A204.1 (cell line): ENCODE data around the gene SHFL.

Source experiments
- FAIRE-seq: peaks from 2 replicates; lab custom pipeline; 2012; peaks lifted over from hg19 to GRCh38; lab: Jason Lieb, UNC

SHFL gene

DNA sequence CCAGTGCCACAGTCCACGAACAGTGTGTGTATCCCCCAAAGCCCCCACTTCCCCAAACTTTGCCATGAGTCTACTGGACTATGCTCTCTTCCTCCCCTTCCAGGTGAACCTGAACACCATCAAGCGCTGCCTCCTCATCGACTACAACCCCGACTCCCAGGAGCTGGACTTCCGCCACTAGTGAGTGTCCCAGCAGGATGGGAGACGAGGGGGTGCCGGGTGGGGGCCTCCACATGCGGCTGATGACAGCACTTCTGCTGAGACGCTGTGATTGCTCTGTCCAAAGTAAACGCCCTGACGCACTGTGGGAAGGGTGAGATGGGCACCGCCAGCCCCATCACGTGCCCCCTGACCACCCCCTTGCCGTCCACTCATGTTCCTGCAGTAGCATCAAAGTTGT, 23.4 kb downstream of the SHFL start:
- FAIRE-seq: no peak

DNA sequence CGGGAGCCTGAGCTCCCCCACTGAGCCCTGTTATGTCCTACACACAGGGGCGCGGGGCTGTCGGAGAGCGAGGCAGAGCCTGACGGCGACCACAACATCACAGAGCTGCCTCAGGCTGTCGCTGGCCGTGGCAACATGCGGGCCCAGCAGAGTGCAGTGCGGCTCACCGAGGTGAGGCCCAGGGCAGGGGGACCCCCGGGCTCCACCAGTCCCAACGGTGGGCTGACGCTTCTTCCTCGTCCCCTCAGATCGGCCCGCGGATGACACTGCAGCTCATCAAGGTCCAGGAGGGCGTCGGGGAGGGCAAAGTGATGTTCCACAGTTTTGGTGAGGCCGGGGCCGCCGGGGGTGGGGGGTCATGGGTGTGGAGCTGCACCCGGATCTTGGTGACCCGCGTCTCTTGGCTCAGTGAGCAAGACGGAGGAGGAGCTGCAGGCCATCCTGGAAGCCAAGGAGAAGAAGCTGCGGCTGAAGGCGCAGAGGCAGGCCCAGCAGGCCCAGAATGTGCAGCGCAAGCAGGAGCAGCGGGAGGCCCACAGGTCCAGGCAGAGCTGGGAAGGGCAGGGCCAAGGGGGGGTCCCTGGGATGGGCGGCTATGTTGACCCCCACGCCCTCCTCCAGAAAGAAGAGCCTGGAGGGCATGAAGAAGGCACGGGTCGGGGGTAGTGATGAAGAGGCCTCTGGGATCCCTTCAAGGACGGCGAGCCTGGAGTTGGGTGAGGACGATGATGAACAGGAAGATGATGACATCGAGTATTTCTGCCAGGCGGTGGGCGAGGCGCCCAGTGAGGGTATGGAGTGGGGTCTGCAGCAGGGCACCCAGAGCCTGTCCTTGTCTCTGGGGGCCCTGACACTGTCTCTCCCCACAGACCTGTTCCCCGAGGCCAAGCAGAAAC, 24.2 kb downstream of the SHFL start:
- no peak for FAIRE-seq

DNA sequence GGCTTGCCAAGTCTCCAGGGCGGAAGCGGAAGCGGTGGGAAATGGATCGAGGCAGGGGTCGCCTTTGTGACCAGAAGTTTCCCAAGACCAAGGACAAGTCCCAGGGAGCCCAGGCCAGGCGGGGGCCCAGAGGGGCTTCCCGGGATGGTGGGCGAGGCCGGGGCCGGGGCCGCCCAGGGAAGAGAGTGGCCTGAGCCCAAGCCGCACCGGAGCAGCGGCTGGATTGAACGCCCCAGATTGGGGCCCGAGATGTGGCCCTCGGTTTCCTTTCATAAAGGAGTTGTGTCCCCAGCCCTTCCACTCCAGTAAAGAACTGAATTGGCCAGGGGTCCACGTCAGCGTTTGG, 24.8 kb downstream of the SHFL start:
- no peak for FAIRE-seq

DNA sequence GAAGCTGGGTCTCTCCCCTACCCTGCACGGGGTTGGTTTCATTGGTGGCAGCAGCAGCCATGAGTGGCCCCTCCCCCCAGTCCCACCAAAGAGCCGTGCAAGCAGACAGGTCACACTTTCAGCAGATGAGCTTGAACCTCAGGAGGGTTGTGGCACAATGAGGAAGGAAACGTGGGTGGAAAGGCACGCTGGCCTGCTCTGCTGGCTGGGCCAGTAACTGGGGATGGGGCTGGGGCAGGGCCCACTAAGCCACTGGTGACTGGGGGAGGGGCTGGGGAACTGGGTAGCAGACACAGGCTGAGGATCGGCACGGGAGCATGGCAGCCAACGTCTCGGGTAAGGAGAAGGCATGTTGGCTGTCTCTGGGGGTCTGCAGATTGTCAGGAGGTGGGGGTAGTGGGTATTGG, 25.3 kb downstream of the SHFL start, which contains the start of gene P2RY11:
P2RY11 (plus strand) TSS at position 289 of the 407 bp plus-strand sequence; CDS start at position 318, 29 bp downstream.
- no peak for FAIRE-seq

DNA sequence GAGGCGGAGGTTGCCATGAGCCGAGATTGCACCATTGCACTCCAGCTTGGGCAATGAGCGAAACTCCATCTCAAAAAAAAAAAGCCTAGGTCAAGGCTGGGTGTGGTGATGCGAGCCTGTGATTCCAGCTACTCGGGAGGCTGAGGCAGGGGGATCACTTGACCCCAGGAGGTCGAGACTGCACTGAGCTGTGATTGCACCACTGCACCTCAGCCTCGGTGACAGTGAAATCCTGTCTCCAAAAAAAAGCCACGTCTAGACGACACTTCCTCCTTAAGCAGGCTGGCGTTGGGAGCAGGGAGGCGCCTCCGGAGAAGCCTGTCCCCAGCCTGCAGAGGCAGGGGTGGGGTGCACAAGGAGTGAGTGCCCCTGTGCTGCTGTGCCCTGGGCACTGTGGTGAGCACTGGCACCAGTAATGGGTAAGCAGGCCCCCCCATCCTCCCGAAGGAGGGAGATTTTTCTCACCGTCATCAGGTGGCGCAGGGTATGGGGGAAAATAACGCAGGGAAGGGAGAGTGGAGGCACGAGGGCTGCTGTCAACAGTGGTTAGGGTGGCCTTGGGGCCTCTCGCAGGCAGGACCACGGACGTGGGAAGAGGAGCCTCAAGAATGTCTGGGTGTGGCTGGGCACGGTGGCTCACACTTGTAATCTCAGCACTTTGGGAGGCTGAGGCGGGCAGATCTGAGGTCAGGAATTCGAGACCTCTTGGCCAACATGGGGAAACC, 26.1 kb downstream of the SHFL start:
- no peak for FAIRE-seq

DNA sequence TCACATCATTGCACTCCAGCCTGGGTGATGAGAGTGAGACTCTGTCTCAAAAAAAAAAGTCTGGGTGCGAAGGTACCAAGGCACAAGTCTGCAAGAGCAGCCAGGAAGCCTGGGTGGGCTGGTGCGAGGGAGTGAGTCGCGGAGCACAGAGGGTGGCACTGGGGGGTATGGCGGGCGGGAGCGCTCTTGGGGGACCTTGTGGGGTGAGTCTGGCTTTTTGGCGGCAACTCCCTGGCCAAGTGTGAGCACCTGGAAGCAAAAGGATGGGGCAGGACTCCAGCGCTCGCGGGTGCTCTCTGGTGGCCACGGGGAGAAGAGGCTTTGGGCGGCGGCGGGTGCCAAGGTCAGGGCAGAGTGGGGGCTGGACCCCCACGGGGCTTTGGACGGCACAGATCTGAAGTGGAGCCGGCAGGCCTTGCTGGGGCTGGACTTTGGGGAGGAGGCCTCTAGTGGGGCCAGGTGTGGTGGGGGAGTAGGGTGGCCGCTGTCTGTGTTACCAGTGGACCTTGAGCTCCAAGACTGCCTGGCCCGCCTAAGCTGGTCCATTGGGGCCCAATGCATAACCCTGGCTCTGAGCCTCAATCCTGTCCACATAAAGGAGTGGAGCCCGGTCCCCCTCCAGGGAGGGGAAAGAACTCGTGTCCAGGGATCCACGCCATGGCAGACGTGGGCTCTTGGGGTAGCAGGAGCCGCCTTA, 26.9 kb downstream of the SHFL start:
- no peak for FAIRE-seq

DNA sequence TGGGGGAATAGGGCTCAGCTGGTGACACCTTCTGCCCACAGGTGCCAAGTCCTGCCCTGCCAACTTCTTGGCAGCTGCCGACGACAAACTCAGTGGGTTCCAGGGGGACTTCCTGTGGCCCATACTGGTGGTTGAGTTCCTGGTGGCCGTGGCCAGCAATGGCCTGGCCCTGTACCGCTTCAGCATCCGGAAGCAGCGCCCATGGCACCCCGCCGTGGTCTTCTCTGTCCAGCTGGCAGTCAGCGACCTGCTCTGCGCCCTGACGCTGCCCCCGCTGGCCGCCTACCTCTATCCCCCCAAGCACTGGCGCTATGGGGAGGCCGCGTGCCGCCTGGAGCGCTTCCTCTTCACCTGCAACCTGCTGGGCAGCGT, 27.5 kb downstream of the SHFL start:
- FAIRE-seq: no peak

DNA sequence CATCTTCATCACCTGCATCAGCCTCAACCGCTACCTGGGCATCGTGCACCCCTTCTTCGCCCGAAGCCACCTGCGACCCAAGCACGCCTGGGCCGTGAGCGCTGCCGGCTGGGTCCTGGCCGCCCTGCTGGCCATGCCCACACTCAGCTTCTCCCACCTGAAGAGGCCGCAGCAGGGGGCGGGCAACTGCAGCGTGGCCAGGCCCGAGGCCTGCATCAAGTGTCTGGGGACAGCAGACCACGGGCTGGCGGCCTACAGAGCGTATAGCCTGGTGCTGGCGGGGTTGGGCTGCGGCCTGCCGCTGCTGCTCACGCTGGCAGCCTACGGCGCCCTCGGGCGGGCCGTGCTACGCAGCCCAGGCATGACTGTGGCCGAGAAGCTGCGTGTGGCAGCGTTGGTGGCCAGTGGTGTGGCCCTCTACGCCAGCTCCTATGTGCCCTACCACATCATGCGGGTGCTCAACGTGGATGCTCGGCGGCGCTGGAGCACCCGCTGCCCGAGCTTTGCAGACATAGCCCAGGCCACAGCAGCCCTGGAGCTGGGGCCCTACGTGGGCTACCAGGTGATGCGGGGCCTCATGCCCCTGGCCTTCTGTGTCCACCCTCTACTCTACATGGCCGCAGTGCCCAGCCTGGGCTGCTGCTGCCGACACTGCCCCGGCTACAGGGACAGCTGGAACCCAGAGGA, 28.0 kb downstream of the SHFL start:
- FAIRE-seq: no peak

DNA sequence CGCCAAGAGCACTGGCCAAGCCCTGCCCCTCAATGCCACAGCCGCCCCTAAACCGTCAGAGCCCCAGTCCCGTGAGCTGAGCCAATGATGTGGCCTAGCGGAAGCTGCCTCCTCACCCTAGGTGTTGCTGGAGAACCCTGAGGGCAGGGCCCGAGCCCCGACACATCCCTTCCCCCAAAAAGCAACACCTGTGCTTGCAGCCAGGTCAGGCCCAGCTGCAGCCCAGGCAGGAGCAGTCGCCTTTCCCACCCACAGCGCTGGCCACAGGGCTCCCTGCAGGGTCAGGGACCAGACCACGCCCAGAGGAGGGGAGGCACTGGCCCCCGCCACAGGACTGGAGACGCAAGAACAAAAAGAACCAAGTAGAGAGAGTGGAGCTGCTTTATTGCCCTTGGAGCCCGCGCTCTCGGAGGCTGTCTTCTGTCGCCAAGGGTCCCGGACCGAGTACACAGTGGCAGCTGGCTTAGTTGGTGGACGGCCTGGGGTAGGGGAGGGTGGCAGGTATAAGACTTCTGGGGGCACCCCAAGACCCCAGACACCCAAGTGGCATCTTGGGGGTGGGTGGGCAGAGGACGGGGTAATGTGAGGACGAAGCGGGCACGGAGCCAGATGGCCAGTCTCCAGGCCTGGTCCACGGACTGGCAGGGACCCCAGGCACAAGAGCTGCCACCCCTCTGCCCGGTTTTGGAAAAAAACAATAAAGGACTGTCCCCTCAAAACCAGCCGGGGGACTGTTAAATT, 28.7 kb downstream of the SHFL start:
- FAIRE-seq: no peak

DNA sequence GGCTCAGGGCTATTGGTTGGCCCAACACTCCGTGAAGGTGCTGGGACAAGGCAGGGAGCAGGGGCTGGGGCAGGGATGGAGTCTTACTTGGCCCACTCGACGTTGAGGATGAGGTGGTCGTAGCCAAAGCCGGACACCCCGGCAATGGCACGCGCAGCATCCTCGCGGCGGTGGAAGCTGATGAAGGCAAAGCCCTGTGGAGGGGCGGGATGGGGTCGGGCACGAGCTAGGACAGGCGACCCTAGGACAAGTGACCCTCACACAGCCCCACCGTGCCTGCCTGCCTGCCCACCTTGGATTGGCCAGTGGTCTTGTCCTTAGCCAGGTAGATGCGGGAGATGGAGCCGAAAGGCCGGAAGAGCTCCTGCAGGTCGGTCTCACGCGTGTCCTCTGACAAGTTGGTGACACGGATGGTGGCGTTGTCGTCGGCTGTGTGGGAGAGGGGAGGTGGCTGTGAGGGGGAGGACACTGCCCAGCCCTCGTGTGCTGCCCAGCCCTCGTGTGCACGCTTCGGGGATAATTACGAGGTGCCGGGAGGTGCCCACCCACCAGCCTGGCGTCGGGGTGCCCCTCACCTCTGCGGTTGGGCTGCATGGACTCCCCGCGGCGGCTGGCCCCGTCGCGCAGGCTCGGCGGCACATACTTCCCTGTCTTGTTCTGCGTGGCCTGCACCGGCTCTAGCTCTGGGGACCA, 29.4 kb downstream of the SHFL start:
- no peak for FAIRE-seq

DNA sequence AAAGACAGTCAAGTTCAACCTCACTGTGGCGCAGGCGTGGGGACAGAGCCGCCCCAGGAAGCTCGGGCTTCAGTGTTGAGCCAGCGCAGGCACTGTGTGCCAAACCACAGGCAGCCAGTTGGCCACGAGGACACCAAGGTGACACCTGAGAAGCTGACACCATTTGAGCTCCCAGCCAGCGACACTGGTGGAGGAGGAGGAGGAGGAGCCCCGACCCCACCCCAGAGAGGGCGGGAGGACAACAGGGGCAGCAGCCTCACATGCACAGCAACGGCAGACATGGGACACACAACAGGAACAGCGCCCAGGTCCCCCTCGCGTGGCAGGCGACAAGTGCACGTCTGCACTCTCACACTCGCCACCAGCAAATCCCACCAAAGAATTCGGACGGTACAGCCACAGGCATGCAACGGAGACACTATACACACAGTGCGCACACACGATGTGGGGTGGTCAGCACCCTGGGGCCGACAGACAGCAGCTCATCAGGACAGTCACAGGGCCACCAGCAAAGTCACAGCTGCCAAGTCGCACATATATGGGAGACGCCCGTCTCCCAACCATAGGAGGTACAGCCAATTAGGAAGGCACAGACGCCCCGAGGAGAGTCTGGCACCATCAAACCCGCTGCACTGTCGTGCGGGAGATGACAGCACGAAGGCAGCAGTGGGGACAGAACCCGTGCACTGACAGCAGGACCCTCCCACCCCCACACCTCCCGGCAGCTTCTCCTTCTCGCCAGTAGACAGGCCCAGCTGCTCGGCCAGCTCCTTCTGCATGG, 30.2 kb downstream of the SHFL start:
- FAIRE-seq: no peak

DNA sequence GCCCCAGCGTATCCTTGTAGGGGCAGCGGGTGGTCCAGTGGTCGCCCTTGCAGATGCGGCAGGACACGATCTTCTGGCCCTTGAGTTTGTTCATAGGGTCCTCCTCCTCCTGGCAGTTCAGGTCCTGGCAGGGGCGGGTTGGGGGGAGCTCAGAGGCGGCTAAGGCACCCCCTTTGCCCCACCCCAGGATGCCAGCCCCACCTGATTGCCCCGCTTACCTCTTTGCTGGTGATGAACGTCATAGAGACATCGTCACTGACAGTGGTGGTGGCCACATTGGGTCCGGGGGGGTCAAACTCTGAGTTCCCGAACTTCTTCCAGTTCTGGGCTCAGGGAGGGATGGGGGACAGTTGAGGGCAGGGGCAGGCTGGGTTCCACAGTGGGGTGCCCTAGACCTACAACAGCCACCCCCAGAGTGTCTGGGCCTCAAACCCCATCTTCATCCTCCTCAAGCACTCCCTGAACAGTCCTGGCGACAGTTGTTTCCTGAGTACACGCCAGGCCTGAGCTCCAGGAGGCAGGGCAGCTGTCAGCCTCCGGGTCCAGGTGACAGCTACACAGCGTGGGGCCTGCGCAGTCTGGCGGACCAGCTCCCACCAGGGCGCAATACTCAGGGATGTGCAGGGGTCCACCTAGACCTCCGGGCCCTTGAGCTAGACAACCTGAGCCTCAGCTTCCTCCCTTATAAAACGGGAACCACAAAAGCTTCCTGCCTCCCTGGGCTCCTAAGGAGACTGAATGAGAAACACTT, 30.9 kb downstream of the SHFL start:
- no peak for FAIRE-seq

DNA sequence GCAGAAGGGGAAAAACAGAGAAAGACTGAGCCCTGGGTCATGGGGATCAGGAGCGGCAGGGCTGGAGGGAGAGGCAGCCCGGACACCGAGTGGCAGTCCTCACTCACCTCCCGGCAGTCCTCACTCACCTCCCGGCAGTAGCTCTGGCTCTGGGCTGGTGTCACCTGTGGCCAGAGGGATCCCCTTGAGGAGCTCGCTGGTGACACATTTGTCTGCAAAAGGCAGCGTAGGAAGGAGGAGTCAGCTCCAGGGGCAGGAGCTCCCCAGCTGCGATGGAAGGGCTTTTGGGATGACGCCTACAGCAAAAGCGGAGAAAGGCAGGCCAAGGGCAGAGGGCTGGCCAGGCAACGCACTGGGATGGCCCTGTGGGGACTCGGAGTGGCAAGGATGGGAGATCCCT, 32.8 kb downstream of the SHFL start:
- FAIRE-seq: no peak

DNA sequence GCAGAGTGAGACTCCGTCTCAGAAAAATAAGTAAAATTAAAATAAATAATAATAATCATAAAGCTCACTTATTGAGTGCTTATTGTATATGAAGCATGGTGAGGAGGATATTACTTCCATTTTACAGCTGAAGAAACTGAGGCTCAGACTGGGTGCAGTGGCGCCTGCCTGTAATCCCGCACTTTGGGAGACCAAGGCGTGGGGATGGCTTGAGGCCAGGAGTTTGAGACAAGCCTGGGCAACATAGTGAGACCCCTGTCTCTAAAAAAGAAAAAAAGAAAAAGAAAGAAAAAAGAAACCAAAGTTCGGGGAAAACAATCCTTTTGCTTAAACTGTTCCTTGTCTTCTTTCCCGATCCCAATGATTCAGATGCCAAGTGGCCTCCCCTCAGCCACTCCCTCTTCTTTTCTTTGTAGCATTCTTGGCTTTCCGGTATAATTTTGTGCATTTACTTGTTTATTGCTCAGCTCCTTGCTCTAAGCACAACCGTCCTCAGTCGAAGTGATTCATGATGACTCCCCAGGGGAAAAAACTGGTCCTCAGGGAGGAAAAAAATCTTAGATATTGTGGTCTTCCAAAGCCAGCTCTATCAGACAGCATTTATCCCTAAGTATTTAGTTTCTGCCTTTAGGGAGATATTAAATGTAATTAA, 34.5 kb downstream of the SHFL start:
- no peak for FAIRE-seq

DNA sequence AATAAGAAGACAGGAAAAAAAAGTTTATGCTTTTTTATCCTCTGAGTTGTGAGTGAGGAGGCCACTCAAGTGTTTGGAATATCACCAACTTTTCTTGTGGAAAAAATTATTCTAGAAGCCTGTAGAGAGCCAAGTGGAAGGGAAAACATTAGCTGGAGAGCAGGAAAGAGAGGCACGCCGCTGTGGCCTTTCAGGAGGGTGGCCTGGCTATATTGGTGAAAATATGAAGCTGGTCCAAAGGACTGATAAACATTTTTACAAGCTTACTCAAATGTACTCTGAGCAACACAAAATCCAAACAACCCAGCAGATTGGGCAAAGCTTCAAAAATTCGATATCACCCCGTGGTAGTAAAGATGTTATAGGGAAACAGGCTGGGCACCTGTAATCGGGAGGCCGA, 35.9 kb downstream of the SHFL start:
- no peak for FAIRE-seq

DNA sequence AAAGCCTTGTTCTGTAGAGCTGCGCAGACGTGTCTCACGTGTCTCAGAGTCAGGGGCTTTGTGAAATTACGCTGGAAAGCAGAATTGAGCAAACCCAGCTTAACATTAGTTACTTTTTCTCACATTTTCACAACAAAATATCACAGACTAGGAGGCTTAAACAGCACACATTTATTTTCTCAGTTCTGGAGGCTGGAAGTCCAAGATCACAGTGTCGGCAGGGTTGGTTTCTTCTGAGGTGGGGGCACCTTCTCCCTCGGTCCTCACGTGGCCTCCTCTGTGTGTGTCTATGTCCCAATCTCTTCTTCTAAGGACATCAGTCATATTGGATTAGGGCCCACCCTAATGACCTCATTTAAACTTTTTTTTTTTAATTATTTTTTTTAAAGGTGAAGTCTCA, 38.3 kb downstream of the SHFL start:
- no peak for FAIRE-seq

DNA sequence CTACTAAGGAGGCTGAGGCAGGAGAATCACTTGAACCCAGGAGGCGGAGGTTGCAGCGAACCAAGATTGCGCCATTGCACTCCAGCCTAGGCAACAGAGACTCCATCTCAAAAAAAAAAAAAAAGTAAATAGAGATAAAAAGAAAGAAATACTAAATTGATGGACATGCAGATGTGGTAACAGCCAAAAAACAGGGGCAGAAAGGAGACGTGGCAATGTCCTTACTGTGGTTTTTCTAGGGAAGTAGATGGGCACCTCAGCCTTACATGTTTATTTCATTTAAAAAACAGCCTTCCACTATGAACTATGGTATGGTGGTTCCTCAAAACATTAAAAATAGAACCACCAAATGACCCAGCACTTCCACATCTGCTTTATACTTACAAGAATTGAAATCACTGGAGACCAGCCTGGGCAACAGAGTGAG, 40.1 kb downstream of the SHFL start:
- no peak for FAIRE-seq

DNA sequence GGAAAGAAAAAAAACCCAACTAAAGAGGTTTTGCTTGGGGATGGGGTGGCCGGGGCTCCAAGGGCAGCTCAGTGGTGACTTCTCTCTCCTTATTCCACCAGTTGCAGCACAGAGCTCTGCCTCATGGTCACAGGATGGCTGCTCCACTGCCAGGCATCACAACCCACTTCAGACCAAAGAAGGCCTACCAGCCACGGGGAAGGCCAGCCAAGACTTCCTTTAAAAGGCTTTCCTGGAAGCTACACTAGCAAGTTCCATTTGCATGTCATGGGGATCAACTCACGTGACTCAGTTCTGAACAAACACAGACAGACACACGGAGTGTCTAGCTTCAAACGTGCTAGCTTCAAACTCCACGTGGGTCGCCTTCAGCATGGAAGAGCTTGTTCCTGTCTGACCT, 46.8 kb downstream of the SHFL start:
- FAIRE-seq: no peak

DNA sequence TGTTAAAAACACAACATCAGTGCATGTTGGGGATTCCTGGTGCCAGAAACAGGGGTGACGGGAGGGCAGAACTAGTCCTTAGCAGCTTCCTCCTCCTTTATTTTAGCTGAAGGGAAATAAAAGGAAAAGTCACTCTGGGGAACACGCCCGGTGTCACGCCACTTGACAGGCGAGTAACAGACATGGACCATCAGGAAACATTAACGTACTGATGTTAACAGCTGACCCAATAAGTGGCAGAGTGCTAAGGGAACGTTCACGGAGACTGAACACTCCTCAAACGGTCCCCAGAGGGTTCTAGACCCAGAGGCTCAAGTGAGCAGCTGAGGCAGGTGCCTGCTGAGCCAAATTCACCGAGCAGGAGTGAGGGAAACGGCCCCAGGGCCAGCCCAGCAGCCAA, 47.5 kb downstream of the SHFL start:
- no peak for FAIRE-seq
